Activated CD4-positive, alpha-beta memory T cell treated with anti-CD3 and anti-CD28 coated beads for 36 hours (primary cell): ENCODE data around the gene PXYLP1. TPM values are rescaled to one million over a fixed set of nuclear protein-coding genes. Genes with fewer than 3 reads are reported as not detected.
"Not testable (repeated sequence)": the region's sequence is repeated elsewhere in the genome, so short reads cannot be mapped to it uniquely, and the experiment has no call there.

Experiments
- CTCF ChIA-PET: fragments of 350-600 bp; sonication (Branson Sonifier 250); formaldehyde crosslinking; loops from one replicate; lab custom pipeline; 2021; ENCODE audit warnings: antibody characterized with exemption, inconsistent platforms; lab: Charles Lee
- POLR2A ChIA-PET: fragments of 350-600 bp; sonication (Branson Sonifier 250); formaldehyde crosslinking; loops from one replicate; lab custom pipeline; 2021; ENCODE audit warnings: antibody characterized with exemption; lab: Charles Lee
- DNase-seq: peaks from one replicate; pipeline ENCODE4 v3.0.0-alpha.2; 2020
- H3K27ac Mint-ChIP-seq: one replicate; pipeline ENCODE4 v1.8.0; 2021; ENCODE audit warnings: mixed read lengths
- H3K27me3 Mint-ChIP-seq: one replicate; pipeline ENCODE4 v1.8.0; 2021; ENCODE audit warnings: mixed read lengths
- H3K36me3 Mint-ChIP-seq: one replicate; pipeline ENCODE4 v1.8.0; 2021; ENCODE audit warnings: mixed read lengths
- H3K4me1 Mint-ChIP-seq: one replicate; pipeline ENCODE4 v1.8.0; 2021; ENCODE audit warnings: low read depth, mixed read lengths
- H3K4me3 Mint-ChIP-seq: one replicate; pipeline ENCODE4 v1.8.0; 2021; ENCODE audit warnings: mild to moderate bottlenecking, mixed read lengths
- H3K9me3 Mint-ChIP-seq: one replicate; pipeline ENCODE4 v1.8.0; 2021; ENCODE audit warnings: mixed read lengths
- intact Hi-C: fragments of 100-400 bp; cut with micrococcal nuclease; formaldehyde crosslinking; loops from one replicate; pipeline ENCODE4 v1.15.1; 2023
- total RNA-seq, 2 experiments: library from RNA; stranded (reverse); gene quantifications; one replicate each; pipeline ENCODE4 v1.2.3, GENCODE V29; 2021

The PXYLP1 gene
- total RNA-seq, 2 experiments from 2014 or later, result 9.0 to 11.6 TPM

DNA sequence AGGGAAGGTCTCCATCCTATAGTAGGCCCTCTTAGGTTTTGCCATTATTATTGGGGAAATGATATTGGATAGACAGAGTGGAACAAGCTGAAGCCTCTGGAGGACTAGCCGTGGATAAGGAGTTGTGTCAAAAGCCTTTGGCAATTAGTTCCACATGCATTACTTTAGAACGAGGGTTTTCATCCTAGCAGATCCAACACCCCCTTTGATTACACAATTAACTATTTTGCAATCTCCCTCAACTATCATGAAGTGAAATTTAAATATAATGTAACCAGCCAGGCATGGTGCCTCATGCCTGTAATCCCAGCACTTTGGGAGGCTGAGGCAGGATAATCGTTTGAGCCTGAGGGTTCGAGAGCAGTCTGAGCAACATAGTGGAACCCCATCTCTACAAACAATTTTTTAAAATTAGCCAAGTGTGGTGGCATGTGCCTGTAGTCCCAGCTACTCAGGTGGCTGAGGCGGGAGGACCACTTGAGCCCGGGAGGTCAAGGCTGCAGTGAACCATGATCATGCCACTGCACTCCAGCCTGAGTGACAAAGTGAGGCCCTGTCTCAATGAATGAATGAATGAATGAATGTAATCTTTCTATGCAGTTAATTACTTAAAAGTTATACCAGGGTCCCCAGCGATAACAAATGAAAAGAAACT is 56.8 kb downstream of the PXYLP1 start:
- Mint-ChIP-seq H3K9me3 (no peaks in the 10 kb centered on the region), H3K27me3 (no peaks in the 10 kb centered on the region), H3K36me3 (peaks cover 9% of the 10 kb centered on the region), H3K4me3 (no peak overlapping the region), H3K27ac (no peak overlapping the region), H3K4me1 (no peaks in the 10 kb centered on the region)
- DNase-seq, result no peak
- intact Hi-C loops, result no loop called here
- CTCF ChIA-PET, result interaction anchor here (1.8 kb wide), 1 partner anchor 14 kb away, joined by 5 read pairs; no protein-coding TSS in a partner anchor
- POLR2A ChIA-PET, result no interaction called here

DNA sequence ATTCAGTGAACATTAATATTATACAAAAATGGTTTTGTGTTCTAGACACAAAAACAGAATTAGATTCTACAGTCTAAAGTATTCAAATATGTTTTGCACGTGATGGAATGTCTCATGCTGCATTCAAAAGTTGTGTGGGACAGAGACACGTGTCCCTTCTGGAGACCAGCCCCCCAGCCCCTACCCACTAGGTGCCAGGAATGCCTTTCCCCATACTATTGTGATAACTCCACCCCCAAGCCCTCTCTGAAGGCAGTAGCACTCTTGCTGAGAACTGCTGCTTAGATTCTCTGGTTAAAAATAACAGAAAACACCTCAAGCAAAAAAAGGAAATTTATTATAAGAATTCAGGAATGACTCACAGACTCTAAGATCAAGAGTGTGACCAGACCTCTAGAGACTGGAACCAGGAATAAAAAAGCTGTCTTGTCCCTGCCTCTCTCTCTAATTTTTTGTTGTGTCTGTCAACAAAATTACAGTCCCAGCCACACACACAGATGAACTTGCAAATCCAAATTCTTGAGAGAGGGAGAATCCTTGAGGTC is 57.7 kb downstream of the PXYLP1 start:
- no peaks in the 10 kb centered on the region for H3K9me3 Mint-ChIP-seq
- intact Hi-C loops, result no loop called here
- no peak overlapping the region for H3K27ac Mint-ChIP-seq
- no peak overlapping the region for H3K4me3 Mint-ChIP-seq
- H3K27me3 Mint-ChIP-seq, result no peaks in the 10 kb centered on the region
- no peak for DNase-seq
- peaks cover 6% of the 10 kb centered on the region for H3K4me1 Mint-ChIP-seq
- H3K36me3 Mint-ChIP-seq, result peaks cover 9% of the 10 kb centered on the region
- ChIA-PET POLR2A (no interaction called here), CTCF (interaction anchor here (1.9 kb wide), 2 partner anchors 15 to 57 kb away, joined by 7 to 8 read pairs; partner anchors contain the start of gene PXYLP1)

DNA sequence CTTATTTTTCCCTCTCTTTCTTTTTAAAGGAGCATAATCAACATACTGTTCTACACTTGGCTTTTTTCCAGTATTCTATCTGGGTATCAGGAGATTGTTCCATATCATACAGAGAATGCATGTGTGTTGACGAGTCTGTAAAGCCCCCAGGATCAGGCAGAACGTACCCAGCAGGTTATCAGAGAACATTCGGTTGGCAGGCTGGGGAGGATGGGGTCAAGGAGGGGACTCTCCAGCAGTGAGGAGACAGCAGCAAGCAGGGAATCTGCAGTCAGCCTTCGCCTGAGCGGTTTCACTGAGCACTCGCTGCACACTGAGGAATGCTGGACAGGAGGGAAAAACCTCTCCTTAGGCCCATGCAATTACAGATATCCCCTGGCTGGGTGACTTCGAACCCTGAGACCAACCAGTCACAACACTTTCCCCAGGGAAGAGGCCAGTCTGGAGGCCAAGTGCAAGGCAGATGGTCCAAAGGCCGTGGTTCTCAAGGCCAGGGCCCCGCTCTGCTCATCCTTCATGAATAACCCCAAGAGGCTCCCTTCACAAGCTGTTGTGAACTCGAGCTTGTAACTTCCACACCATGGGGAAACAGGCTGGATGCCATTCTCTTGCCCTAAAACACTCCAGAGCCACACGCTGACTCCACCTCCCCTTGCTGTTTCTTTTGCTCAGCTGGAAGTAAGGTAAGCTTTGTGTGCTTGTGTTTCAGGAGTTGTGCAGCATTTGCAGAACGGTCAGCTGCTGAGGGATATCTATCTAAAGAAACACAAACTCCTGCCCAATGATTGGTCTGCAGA is 60.1 kb downstream of the PXYLP1 start:
- H3K27ac Mint-ChIP-seq, result no peak overlapping the region
- ChIA-PET POLR2A (no interaction called here), CTCF (interaction anchor here (1.0 to 1.9 kb wide), 5 partner anchors 9 to 161 kb away, joined by 3 to 8 read pairs (median 5); partner anchors contain the start of gene PXYLP1)
- no peaks in the 10 kb centered on the region for H3K9me3 Mint-ChIP-seq
- no peak for DNase-seq
- H3K4me3 Mint-ChIP-seq, result no peak overlapping the region
- no peaks in the 10 kb centered on the region for H3K27me3 Mint-ChIP-seq
- peaks cover 9% of the 10 kb centered on the region for H3K36me3 Mint-ChIP-seq
- intact Hi-C loops, result no loop called here
- H3K4me1 Mint-ChIP-seq, result peaks cover 14% of the 10 kb centered on the region

DNA sequence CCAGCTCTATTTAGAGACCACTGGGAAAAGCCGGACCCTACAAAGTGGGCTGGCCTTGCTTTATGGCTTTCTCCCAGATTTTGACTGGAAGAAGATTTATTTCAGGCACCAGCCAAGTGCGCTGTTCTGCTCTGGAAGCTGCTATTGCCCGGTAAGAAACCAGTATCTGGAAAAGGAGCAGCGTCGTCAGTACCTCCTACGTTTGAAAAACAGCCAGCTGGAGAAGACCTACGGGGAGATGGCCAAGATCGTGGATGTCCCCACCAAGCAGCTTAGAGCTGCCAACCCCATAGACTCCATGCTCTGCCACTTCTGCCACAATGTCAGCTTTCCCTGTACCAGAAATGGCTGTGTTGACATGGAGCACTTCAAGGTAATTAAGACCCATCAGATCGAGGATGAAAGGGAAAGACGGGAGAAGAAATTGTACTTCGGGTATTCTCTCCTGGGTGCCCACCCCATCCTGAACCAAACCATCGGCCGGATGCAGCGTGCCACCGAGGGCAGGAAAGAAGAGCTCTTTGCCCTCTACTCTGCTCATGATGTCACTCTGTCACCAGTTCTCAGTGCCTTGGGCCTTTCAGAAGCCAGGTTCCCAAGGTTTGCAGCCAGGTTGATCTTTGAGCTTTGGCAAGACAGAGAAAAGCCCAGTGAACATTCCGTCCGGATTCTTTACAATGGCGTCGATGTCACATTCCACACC is 60.9 kb downstream of the PXYLP1 start:
- DNase-seq, result no peak
- no peaks in the 10 kb centered on the region for H3K9me3 Mint-ChIP-seq
- H3K27me3 Mint-ChIP-seq, result no peaks in the 10 kb centered on the region
- intact Hi-C loops, result no loop called here
- no peak overlapping the region for H3K4me3 Mint-ChIP-seq
- peaks cover 14% of the 10 kb centered on the region for H3K4me1 Mint-ChIP-seq
- POLR2A ChIA-PET, result no interaction called here
- peaks cover 9% of the 10 kb centered on the region for H3K36me3 Mint-ChIP-seq
- CTCF ChIA-PET, result interaction anchor here (1.0 kb wide), 3 partner anchors 10 to 161 kb away, joined by 3 to 5 read pairs (median 3); no protein-coding TSS in a partner anchor
- no peak overlapping the region for H3K27ac Mint-ChIP-seq

DNA sequence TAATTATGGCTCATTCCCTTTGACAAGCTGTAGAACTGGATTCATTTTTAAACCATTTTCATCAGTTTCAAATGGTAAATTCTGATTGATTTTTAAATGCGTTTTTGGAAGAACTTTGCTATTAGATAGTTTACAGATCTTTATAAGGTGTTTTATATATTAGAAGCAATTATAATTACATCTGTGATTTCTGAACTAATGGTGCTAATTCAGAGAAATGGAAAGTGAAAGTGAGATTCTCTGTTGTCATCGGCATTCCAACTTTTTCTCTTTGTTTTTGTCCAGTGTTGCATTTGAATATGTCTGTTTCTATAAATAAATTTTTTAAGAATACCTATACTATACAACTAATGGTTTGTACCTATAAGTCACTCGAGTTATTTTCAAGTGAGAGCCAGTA is 62.7 kb downstream of the PXYLP1 start:
- Mint-ChIP-seq H3K9me3 (no peaks in the 10 kb centered on the region), H3K27me3 (no peaks in the 10 kb centered on the region), H3K27ac (no peak overlapping the region), H3K4me3 (peak overlapping the region; percentile 31), H3K36me3 (peaks cover 9% of the 10 kb centered on the region), H3K4me1 (peaks cover 14% of the 10 kb centered on the region)
- ChIA-PET CTCF (interaction anchor here (1.1 to 2.7 kb wide), 3 partner anchors 62 to 146 kb away, joined by 3 to 9 read pairs (median 4); partner anchors contain the start of gene PXYLP1), POLR2A (no interaction called here)
- DNase-seq, result no peak
- intact Hi-C loops, result no loop called here

DNA sequence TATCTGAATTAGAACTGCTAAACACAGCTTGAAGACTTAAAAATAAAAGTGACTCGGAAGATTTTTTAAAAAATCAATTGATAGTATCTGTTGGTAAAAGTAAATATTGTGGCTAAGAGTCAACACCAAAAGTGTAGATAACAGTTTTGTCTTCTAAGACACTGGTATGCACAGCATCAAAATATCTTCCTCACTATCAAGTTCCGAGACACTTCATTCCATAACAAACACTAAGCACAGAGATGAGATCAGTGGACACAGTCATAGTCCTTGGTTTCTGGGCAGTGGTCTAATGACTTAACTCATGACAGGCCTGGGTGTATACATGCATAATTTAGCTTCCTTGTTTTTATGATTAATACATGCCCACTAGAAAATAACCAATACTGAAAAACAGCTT is 63.2 kb downstream of the PXYLP1 start:
- CTCF ChIA-PET, result interaction anchor here (0.8 to 2.7 kb wide), 4 partner anchors 13 to 146 kb away, joined by 3 to 9 read pairs (median 4); partner anchors contain the start of gene PXYLP1
- intact Hi-C loops, result no loop called here
- H3K4me3 Mint-ChIP-seq, result peak overlapping the region; percentile 4
- H3K4me1 Mint-ChIP-seq, result peaks cover 16% of the 10 kb centered on the region
- no peaks in the 10 kb centered on the region for H3K9me3 Mint-ChIP-seq
- POLR2A ChIA-PET, result no interaction called here
- peak overlapping the region; percentile 34 for H3K27ac Mint-ChIP-seq
- DNase-seq, result no peak
- H3K36me3 Mint-ChIP-seq, result peaks cover 9% of the 10 kb centered on the region
- H3K27me3 Mint-ChIP-seq, result no peaks in the 10 kb centered on the region

DNA sequence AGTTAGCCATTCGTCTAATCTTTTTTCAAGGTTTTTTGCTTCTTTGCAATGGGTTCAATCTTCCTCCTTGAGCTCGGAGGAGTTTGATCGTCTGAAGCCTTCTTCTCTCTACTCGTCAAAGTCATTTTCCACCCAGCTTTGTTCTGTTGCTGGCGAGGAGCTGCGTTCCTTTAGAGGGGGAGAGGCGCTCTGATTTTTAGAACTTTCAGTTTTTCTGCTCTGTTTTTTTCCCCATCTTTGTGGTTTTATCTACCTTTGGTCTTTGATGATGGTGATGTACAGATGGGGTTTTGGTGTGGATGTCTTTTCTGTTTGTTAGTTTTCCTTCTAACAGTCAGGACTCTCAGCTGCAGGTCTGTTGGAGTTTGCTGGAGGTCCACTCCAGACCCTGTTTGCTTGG is 68.8 kb downstream of the PXYLP1 start:
- H3K9me3 Mint-ChIP-seq, H3K36me3 Mint-ChIP-seq, H3K4me3 Mint-ChIP-seq, H3K27ac Mint-ChIP-seq, DNase-seq, POLR2A ChIA-PET, H3K27me3 Mint-ChIP-seq: not testable (repeated sequence)
- CTCF ChIA-PET, result interaction anchor here (1.4 to 9.9 kb wide), 3 partner anchors 11 to 154 kb away, joined by 3 to 200 read pairs (median 6); partner anchors contain the start of gene PXYLP1
- peaks cover 21% of the 10 kb centered on the region for H3K4me1 Mint-ChIP-seq
- intact Hi-C loops, result loop anchor here (10.0 kb wide), 1 partner anchor 574 kb away; the partner anchor contains the start of gene ATP1B3

DNA sequence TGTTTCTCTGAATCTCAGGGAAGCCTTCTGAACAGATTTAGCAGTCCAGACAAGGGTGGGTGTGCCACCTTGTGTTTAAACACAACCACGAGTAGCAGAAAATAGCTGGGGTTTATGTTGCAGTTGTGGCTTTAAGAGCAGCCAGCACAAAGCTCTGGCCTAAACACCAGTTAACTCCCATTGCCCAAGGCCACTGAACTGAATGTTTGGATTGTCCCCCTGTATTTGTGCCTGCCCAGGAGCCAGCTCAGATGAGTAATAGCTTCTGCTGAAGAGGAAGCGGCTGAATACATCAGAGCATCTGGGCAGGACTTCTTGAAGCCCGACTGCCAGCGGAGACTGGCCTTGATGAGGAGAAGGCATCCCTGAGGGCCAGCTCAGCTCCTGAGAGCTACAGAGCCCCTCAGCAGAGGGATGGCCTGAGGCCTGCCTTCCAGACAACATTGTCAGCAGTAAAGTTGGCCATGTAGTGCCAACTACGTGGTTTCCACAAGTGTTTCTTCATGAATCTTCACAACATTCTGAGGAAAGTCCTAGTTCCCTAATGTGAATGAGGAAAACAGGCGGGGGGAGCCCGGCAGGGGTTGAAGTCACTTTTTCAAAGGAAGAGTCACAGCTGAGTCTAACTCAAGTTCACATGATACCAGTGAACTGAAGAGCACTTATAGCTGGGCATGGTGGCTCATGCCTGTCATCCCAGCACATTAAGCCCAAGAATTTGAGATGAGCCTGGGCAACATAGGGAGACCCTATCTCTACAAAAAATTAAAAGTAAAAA is 70.9 kb downstream of the PXYLP1 start:
- CTCF ChIA-PET, result interaction anchor here (0.5 to 9.9 kb wide), 17 partner anchors 10 to 267 kb away, joined by 3 to 200 read pairs (median 7); partner anchors contain the start of gene PXYLP1
- intact Hi-C loops, result loop anchor here (1.0 to 10.0 kb wide), 3 partner anchors 150 to 572 kb away; partner anchors contain the start of gene ATP1B3
- no peak overlapping the region for H3K4me3 Mint-ChIP-seq
- DNase-seq, result no peak
- peaks cover 34% of the 10 kb centered on the region for H3K4me1 Mint-ChIP-seq
- no peaks in the 10 kb centered on the region for H3K27me3 Mint-ChIP-seq
- H3K36me3 Mint-ChIP-seq, result no peaks in the 10 kb centered on the region
- H3K9me3 Mint-ChIP-seq, result no peaks in the 10 kb centered on the region
- no peak overlapping the region for H3K27ac Mint-ChIP-seq
- POLR2A ChIA-PET, result interaction anchor here (0.9 kb wide), 1 partner anchor 9 kb away, joined by 4 read pairs; no protein-coding TSS in a partner anchor

DNA sequence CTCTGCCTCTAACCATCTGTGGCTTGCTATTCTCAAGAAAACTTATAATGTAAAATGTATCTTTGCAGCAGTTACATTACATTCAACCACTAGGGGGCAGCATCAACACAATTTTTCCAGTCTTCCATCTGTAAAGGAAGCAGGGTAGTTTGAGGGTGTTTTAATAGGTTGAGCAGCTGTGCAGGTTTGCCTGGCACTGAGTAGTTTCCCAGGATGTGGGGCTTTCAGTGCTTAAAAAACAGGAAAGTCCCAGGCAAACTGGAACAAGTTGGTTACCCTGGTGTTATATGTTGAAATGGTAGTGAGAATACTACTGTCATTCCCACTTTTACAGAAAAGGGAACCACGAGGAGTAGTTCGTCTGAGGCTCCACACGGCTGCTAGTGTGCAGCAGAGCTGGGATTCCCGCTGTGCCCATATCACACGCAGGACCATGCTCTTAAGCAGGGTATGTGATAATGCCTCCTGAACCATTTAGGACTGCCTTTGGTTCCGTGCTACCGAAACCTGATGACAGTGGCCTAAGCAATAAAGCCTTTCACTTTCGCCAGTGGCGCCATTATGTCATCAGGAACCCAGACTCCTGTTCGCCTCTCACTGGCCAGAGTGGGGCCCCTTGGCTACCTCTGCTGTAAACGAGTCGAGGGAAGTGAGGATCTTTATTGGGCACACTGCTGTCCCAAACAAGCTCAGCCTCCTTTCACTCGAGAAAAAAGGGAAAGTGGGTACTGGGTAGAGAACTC is 72.0 kb downstream of the PXYLP1 start:
- intact Hi-C loops, result loop anchor here (1.0 to 10.0 kb wide), 3 partner anchors 149 to 571 kb away; partner anchors contain the start of gene ATP1B3
- ChIA-PET POLR2A (interaction anchor here (0.9 kb wide), 1 partner anchor 8 kb away, joined by 4 read pairs; no protein-coding TSS in a partner anchor), CTCF (interaction anchor here (0.5 to 9.9 kb wide), 27 partner anchors 8 to 342 kb away, joined by 3 to 200 read pairs (median 5); partner anchors contain the start of gene PXYLP1)
- H3K9me3 Mint-ChIP-seq, result no peaks in the 10 kb centered on the region
- H3K27ac Mint-ChIP-seq, result no peak overlapping the region
- peaks cover 44% of the 10 kb centered on the region for H3K4me1 Mint-ChIP-seq
- H3K27me3 Mint-ChIP-seq, result no peaks in the 10 kb centered on the region
- H3K4me3 Mint-ChIP-seq, result no peak overlapping the region
- H3K36me3 Mint-ChIP-seq, result no peaks in the 10 kb centered on the region
- peak; percentile 56 for DNase-seq

DNA sequence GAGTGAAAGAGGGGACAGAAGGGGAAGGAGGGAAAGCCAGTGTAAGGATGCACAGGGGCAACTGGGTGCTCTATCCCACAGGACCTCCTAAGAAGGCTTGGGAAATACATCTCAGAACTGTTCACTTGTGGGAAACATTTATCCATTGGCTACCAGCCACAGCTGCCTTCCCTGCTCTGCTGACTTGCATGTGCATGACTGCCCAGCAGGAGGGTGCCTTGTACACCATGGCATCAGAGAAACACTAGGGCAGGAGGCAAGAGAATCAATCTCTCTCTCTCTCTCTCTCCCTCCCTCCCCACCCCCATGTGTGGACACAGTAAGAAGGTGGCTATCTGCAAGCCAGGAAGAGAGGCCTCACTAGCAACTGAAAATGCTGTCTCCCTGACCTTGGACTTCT is 73.8 kb downstream of the PXYLP1 start:
- H3K27ac Mint-ChIP-seq, result no peak overlapping the region
- peaks cover 47% of the 10 kb centered on the region for H3K4me1 Mint-ChIP-seq
- H3K36me3 Mint-ChIP-seq, result no peaks in the 10 kb centered on the region
- H3K27me3 Mint-ChIP-seq, result no peaks in the 10 kb centered on the region
- peak; percentile 40 for DNase-seq
- H3K4me3 Mint-ChIP-seq, result no peak overlapping the region
- intact Hi-C loops, result loop anchor here (10.0 kb wide), 1 partner anchor 569 kb away; the partner anchor contains the start of gene ATP1B3
- POLR2A ChIA-PET, result no interaction called here
- H3K9me3 Mint-ChIP-seq, result no peaks in the 10 kb centered on the region
- CTCF ChIA-PET, result interaction anchor here (0.7 to 9.9 kb wide), 20 partner anchors 15 to 339 kb away, joined by 3 to 200 read pairs (median 4); partner anchors contain the start of gene PXYLP1
